MM.1S (cell line): ENCODE data around the gene TMEM170A.

Experiments used
- DNase-seq: peaks from one replicate; pipeline ENCODE4 v3.0.0-alpha.2; 2015
- H2AFZ ChIP-seq: fragments of 300-600 bp; sonication (generic); 2 replicates; pipeline ENCODE4 v1.6.0; 2016; ENCODE audit warnings: antibody characterized with exemption, low read length
- H3F3A ChIP-seq: fragments of 300-600 bp; sonication (generic); 2 replicates; pipeline ENCODE4 v1.6.1; 2016; ENCODE audit warnings: mild to moderate bottlenecking, antibody characterized with exemption, low read length, moderate library complexity, mixed read lengths; ENCODE audit not compliant: insufficient read depth
- H3K27ac ChIP-seq: fragments of 300-600 bp; sonication (generic); 2 replicates; pipeline ENCODE4 v1.5.1; 2016; ENCODE audit warnings: mild to moderate bottlenecking, low read length
- H3K27me3 ChIP-seq: fragments of 300-600 bp; sonication (generic); replicated peaks from 2 replicates; pipeline ENCODE4 v1.6.0; 2016; ENCODE audit warnings: low read length; ENCODE audit not compliant: insufficient read depth
- H3K36me3 ChIP-seq: fragments of 300-600 bp; sonication (generic); replicated peaks from 2 replicates; pipeline ENCODE4 v1.6.1; 2016; ENCODE audit warnings: mild to moderate bottlenecking, low read length, mixed read lengths; ENCODE audit not compliant: insufficient read depth
- H3K4me1 ChIP-seq: fragments of 300-600 bp; sonication (generic); 2 replicates; pipeline ENCODE4 v1.6.1; 2016; ENCODE audit warnings: low read length, mixed read lengths
- H3K4me2 ChIP-seq: fragments of 300-600 bp; sonication (generic); 2 replicates; pipeline ENCODE4 v1.6.0; 2016; ENCODE audit warnings: low read depth, low read length
- H3K4me3 ChIP-seq: fragments of 300-600 bp; sonication (generic); 2 replicates; pipeline ENCODE4 v1.5.1; 2016; ENCODE audit warnings: low read length, mixed read lengths
- H3K79me2 ChIP-seq: fragments of 300-600 bp; sonication (generic); 2 replicates; pipeline ENCODE4 v1.6.1; 2016; ENCODE audit warnings: mixed run types, low read length, mixed read lengths
- H3K9ac ChIP-seq: fragments of 300-600 bp; sonication (generic); 2 replicates; pipeline ENCODE4 v1.6.1; 2016; ENCODE audit warnings: low read length, mixed read lengths
- H3K9me2 ChIP-seq: fragments of 300-600 bp; sonication (generic); replicated peaks from 2 replicates; pipeline ENCODE4 v1.6.1; 2016; ENCODE audit warnings: mild to moderate bottlenecking, low read length, mixed read lengths; ENCODE audit not compliant: insufficient read depth
- H3K9me3 ChIP-seq: fragments of 300-600 bp; sonication (generic); replicated peaks from 2 replicates; pipeline ENCODE4 v1.6.1; 2016; ENCODE audit warnings: mild to moderate bottlenecking, low read length, mixed read lengths; ENCODE audit not compliant: insufficient read depth
- H4K20me1 ChIP-seq: fragments of 300-600 bp; sonication (generic); 2 replicates; pipeline ENCODE4 v1.6.1; 2016; ENCODE audit warnings: mild to moderate bottlenecking, low read length, moderate library complexity, mixed read lengths; ENCODE audit not compliant: insufficient read depth
- CTCF ChIP-seq: fragments of 300-600 bp; sonication (generic); IDR thresholded peaks from 2 replicates; pipeline ENCODE4 v1.5.1; 2016; ENCODE audit warnings: antibody characterized with exemption, low read length, mixed read lengths
- EZH2 ChIP-seq: fragments of 300-600 bp; sonication (generic); optimal IDR thresholded peaks from 2 replicates; pipeline ENCODE3; 2017; ENCODE audit warnings: low read depth, mild to moderate bottlenecking, antibody characterized with exemption, low read length, mixed read lengths
- EZH2phosphoT487 ChIP-seq: fragments of 300-600 bp; sonication (generic); IDR thresholded peaks from 2 replicates; pipeline ENCODE4 v1.6.1; 2018; ENCODE audit warnings: antibody characterized with exemption, low read length

TMEM170A gene

GRCh38 chr16:75398333-75398732 is 66.2 kb downstream of the TMEM170A start:
- no peaks in the 10 kb centered on the region for H3K4me1 ChIP-seq
- H3K9me3 ChIP-seq, result no peaks in the 10 kb centered on the region
- TF ChIP-seq EZH2 (no peak), EZH2phosphoT487 (no peak)
- no peaks in the 10 kb centered on the region for H4K20me1 ChIP-seq
- no peak overlapping the region for H3K4me2 ChIP-seq
- no peaks in the 10 kb centered on the region for H3F3A ChIP-seq
- H2AFZ ChIP-seq, result no peak overlapping the region
- H3K27me3 ChIP-seq, result no peaks in the 10 kb centered on the region
- no peaks in the 10 kb centered on the region for H3K79me2 ChIP-seq
- H3K27ac ChIP-seq, result no peak overlapping the region
- no peak for DNase-seq
- H3K9ac ChIP-seq, result no peak overlapping the region
- H3K36me3 ChIP-seq, result no peaks in the 10 kb centered on the region
- no peaks in the 10 kb centered on the region for H3K9me2 ChIP-seq
- no peak overlapping the region for H3K4me3 ChIP-seq

GRCh38 chr16:75394941-75395340 is 69.5 kb downstream of the TMEM170A start:
- no peak overlapping the region for H3K9ac ChIP-seq
- no peaks in the 10 kb centered on the region for H3K4me1 ChIP-seq
- H3K36me3 ChIP-seq, result no peaks in the 10 kb centered on the region
- H3K9me3 ChIP-seq, result no peaks in the 10 kb centered on the region
- H3K79me2 ChIP-seq, result no peaks in the 10 kb centered on the region
- no peak for TF ChIP-seq CTCF
- TF ChIP-seq EZH2, result no peak
- no peak for TF ChIP-seq EZH2phosphoT487
- no peaks in the 10 kb centered on the region for H3K27me3 ChIP-seq
- DNase-seq, result no peak
- H3K27ac ChIP-seq, result no peak overlapping the region
- H3K4me3 ChIP-seq, result no peak overlapping the region
- no peaks in the 10 kb centered on the region for H4K20me1 ChIP-seq
- no peak overlapping the region for H3K4me2 ChIP-seq
- H3F3A ChIP-seq, result no peaks in the 10 kb centered on the region
- H2AFZ ChIP-seq, result no peak overlapping the region
- no peaks in the 10 kb centered on the region for H3K9me2 ChIP-seq
